ENCODE measurements around the gene ACTN1.

ACTN1 gene

GRCh38 chr14:68910540-68910939 is 68.6 kb downstream of the ACTN1 start:
- CTCF ChIA-PET, result interaction anchor here (1.0 to 5.0 kb wide), 29 partner anchors 9 to 219 kb away, joined by 3 to 98 read pairs (median 6); no protein-coding TSS in a partner anchor
- Histone ChIP-seq H3K27ac (ENCODE audit: extremely low read depth, low read depth, low read length) (no peak overlapping the region), H3K4me3 (ENCODE audit: low read depth, low read length) (no peak overlapping the region), H3K4me1 (ENCODE audit: control insufficient read depth, insufficient read depth, low read length) (no peaks in the 10 kb centered on the region), H3K9me3 (ENCODE audit: control insufficient read depth, insufficient read depth, low read depth, low read length) (no peaks in the 10 kb centered on the region), H3K36me3 (ENCODE audit: control insufficient read depth in 2 of 2, insufficient read depth in 1 of 2, low read length in 2 of 2) (peaks cover 0 to 42% of the 10 kb centered on the region in 2 experiments; a peak in 2 of 3 replicates)
- POLR2A ChIA-PET, result no interaction called here
- no peak for TF ChIP-seq ZNF362 (tag by site-specific recombination; IDR thresholded peaks at IDR 0.05)
- TF ChIP-seq ZNF558 (tag by site-specific recombination; IDR thresholded peaks at IDR 0.05), result no peak
- TF ChIP-seq ZNF341 (tag by site-specific recombination; IDR thresholded peaks at IDR 0.05; ENCODE audit: low read depth), result no peak
- no peak for TF ChIP-seq ZNF202 (tag by site-specific recombination; IDR thresholded peaks at IDR 0.05; ENCODE audit: borderline replicate concordance)
- no peak for TF ChIP-seq ZNF626 (tag by site-specific recombination; IDR thresholded peaks at IDR 0.05)
- TF ChIP-seq ZNF266 (tag by site-specific recombination; IDR thresholded peaks at IDR 0.05; ENCODE audit: low read depth), result no peak
- TF ChIP-seq ZNF350 (tag by site-specific recombination; IDR thresholded peaks at IDR 0.05), result no peak
- TF ChIP-seq ZNF792 (tag by site-specific recombination; IDR thresholded peaks at IDR 0.05), result no peak
- no peak for TF ChIP-seq ZBTB8A (tag by site-specific recombination; IDR thresholded peaks at IDR 0.05)
- no peak for TF ChIP-seq PRDM6 (tag by site-specific recombination; IDR thresholded peaks at IDR 0.05)
- no peak for TF ChIP-seq ZNF335 (tag by site-specific recombination; conservative IDR thresholded peaks at IDR 0.05)
- no peak for TF ChIP-seq OVOL3 (tag by site-specific recombination; IDR thresholded peaks at IDR 0.05)
- no peak for TF ChIP-seq ZNF112 (tag by site-specific recombination; IDR thresholded peaks at IDR 0.05)
- no peak for TF ChIP-seq ZIC2 (tag by site-specific recombination; IDR thresholded peaks at IDR 0.05)
- no peak for TF ChIP-seq ZNF324 (tag by site-specific recombination; IDR thresholded peaks at IDR 0.05)
- TF ChIP-seq ZFP37 (tag by site-specific recombination; IDR thresholded peaks at IDR 0.05), result no peak
- TF ChIP-seq TSHZ1 (tag by site-specific recombination; IDR thresholded peaks at IDR 0.05; ENCODE audit: borderline replicate concordance), result no peak
- TF ChIP-seq ZBTB44 (tag by site-specific recombination; IDR thresholded peaks at IDR 0.05), result no peak
- TF ChIP-seq HIC1 (tag by site-specific recombination; IDR thresholded peaks at IDR 0.05), result no peak
- no peak for TF ChIP-seq ZBTB17 (tag by site-specific recombination; IDR thresholded peaks at IDR 0.05)
